Measurements from ENCODE around the gene LRRC59. TPM values are rescaled to one million over a fixed set of nuclear protein-coding genes. Genes with fewer than 3 reads are reported as not detected.
A peak's percentile ranks its signal among the peaks of the same experiment; 100 is the strongest.

Gene LRRC59
- total RNA-seq, 1 experiment from 2014 or later, result 221 TPM

DNA sequence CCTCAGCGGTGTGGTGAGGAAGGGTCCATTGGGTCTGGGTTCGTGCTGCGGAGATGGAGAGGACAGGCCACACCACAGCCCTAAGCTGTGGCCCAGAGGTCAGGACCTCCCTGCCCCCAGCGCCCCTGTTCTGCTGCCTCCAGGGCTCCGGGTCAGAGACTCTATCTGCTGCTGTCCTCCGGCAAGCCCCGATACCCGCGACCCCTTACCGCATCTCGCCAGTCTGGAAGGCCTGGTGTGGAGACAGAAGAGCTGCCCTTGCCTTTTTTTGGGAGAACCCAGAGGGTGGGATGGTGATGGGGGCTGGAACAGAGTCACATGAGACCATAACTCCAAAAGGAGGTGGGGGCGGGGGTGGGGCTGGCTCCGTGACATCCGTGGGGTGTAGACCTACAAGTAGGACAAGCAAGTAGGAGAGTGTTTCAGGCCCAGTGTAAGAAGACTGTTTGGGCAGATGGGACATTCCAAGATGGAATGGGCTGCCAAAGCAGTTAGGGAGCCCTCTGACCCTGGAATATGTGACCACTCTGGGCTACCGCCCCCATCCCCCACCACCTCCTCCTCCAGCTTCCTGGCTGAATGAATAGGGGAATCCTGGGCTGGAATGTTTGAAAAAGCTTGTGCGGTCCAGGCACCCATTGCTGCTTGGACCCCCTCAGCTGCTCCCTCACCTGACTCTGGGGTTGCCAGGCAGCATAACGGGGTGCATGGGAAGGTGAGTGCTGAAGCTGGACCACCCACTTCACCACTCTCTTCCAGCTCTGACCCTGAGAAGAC is 50.0 kb downstream of the LRRC59 start:
- TSS peak; percentile 33 for BruUV-seq (replicated peaks)
- ATAC-seq, result no peak
- TF ChIP-seq, protein P1, sequence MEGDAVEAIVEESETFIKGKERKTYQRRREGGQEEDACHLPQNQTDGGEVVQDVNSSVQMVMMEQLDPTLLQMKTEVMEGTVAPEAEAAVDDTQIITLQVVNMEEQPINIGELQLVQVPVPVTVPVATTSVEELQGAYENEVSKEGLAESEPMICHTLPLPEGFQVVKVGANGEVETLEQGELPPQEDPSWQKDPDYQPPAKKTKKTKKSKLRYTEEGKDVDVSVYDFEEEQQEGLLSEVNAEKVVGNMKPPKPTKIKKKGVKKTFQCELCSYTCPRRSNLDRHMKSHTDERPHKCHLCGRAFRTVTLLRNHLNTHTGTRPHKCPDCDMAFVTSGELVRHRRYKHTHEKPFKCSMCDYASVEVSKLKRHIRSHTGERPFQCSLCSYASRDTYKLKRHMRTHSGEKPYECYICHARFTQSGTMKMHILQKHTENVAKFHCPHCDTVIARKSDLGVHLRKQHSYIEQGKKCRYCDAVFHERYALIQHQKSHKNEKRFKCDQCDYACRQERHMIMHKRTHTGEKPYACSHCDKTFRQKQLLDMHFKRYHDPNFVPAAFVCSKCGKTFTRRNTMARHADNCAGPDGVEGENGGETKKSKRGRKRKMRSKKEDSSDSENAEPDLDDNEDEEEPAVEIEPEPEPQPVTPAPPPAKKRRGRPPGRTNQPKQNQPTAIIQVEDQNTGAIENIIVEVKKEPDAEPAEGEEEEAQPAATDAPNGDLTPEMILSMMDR (IDR thresholded peaks at IDR 0.05 in 2 of 3, conservative IDR thresholded peaks at IDR 0.05 in 1 of 3; ENCODE audit: borderline replicate concordance in 1 of 3, insufficient read depth in 1 of 3, low read depth in 2 of 3, low read length in 2 of 3), result no peak
- TF ChIP-seq ZNF274 (IDR thresholded peaks at IDR 0.05; ENCODE audit: low read depth, low read length), result no peak
- TF ChIP-seq, protein P2, sequence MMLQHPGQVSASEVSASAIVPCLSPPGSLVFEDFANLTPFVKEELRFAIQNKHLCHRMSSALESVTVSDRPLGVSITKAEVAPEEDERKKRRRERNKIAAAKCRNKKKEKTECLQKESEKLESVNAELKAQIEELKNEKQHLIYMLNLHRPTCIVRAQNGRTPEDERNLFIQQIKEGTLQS (IDR thresholded peaks at IDR 0.05), result no peak
- no peak for TF ChIP-seq SRF (IDR thresholded peaks at IDR 0.05; ENCODE audit: low read depth)
- TF ChIP-seq, protein P3, sequence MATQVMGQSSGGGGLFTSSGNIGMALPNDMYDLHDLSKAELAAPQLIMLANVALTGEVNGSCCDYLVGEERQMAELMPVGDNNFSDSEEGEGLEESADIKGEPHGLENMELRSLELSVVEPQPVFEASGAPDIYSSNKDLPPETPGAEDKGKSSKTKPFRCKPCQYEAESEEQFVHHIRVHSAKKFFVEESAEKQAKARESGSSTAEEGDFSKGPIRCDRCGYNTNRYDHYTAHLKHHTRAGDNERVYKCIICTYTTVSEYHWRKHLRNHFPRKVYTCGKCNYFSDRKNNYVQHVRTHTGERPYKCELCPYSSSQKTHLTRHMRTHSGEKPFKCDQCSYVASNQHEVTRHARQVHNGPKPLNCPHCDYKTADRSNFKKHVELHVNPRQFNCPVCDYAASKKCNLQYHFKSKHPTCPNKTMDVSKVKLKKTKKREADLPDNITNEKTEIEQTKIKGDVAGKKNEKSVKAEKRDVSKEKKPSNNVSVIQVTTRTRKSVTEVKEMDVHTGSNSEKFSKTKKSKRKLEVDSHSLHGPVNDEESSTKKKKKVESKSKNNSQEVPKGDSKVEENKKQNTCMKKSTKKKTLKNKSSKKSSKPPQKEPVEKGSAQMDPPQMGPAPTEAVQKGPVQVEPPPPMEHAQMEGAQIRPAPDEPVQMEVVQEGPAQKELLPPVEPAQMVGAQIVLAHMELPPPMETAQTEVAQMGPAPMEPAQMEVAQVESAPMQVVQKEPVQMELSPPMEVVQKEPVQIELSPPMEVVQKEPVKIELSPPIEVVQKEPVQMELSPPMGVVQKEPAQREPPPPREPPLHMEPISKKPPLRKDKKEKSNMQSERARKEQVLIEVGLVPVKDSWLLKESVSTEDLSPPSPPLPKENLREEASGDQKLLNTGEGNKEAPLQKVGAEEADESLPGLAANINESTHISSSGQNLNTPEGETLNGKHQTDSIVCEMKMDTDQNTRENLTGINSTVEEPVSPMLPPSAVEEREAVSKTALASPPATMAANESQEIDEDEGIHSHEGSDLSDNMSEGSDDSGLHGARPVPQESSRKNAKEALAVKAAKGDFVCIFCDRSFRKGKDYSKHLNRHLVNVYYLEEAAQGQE (IDR thresholded peaks at IDR 0.05; ENCODE audit: low read depth), result no peak
- TF ChIP-seq CEBPB (IDR thresholded peaks at IDR 0.05; ENCODE audit: low read depth), result no peak
- TF ChIP-seq CBX3 (IDR thresholded peaks at IDR 0.05; ENCODE audit: low read depth), result no peak
- no peak for TF ChIP-seq POLR2A (IDR thresholded peaks at IDR 0.05; ENCODE audit: borderline replicate concordance, extremely low read depth, insufficient read depth, insufficient read length)
- TF ChIP-seq, protein P4, sequence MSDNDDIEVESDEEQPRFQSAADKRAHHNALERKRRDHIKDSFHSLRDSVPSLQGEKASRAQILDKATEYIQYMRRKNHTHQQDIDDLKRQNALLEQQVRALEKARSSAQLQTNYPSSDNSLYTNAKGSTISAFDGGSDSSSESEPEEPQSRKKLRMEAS (IDR thresholded peaks at IDR 0.05), result no peak
- TF ChIP-seq SP1 (IDR thresholded peaks at IDR 0.05; ENCODE audit: low read depth), result no peak
- ChIA-PET RAD21 (ENCODE audit: low non-redundant PET in 1 of 2, low total read pairs in 2 of 2, uncharacterized antibody in 2 of 2, unreplicated experiment in 2 of 2) (no interaction called here), CTCF (interaction anchor here (1.4 to 2.2 kb wide), 2 partner anchors 15 to 50 kb away, joined by 6 to 7 read pairs; partner anchors contain the start of gene LRRC59), POLR2A (interaction anchor here (1.2 to 1.4 kb wide), 2 partner anchors 15 to 27 kb away, joined by 3 to 5 read pairs; no protein-coding TSS in a partner anchor)
- H3K9ac ChIP-seq (ENCODE audit: low read length), result peak overlapping the region; percentile 96
- peaks cover 49% of the 10 kb centered on the region for H3K79me2 ChIP-seq (ENCODE audit: insufficient read depth, low read length)
- no peaks in the 10 kb centered on the region for H3K27me3 ChIP-seq (ENCODE audit: insufficient read depth, low read length)
- peak overlapping the region; percentile 84; the same call in 1 of the 2 replicates for H3K27ac ChIP-seq (ENCODE audit: low read depth, low read length)
- peak overlapping the region; percentile 100 for H3K4me2 ChIP-seq (ENCODE audit: low read length)
- no peaks in the 10 kb centered on the region for H4K20me1 ChIP-seq (ENCODE audit: insufficient read depth)
- H3K9me2 ChIP-seq (ENCODE audit: insufficient read depth), result no peaks in the 10 kb centered on the region
- intact Hi-C loops (cut with micrococcal nuclease), result no loop called here
- no peaks in the 10 kb centered on the region for H3K36me3 ChIP-seq (ENCODE audit: control insufficient read depth in 1 of 2, insufficient read depth in 2 of 2, low read length in 2 of 2)
- no peak for DNase-seq (ENCODE audit: low read depth, low spot score)
- H3K4me3 ChIP-seq (replicated peaks in 1 of 2; ENCODE audit: low read depth in 1 of 2, low read length in 2 of 2), result peak overlapping the region; percentile 89 to 90
- no peak overlapping the region for H2AFZ ChIP-seq (ENCODE audit: low read depth, low read length, poor library complexity, severe bottlenecking)
- H3K4me1 ChIP-seq (ENCODE audit: control insufficient read depth in 1 of 2, insufficient read depth in 2 of 2, low read length in 2 of 2), result peaks cover 12 to 34% of the 10 kb centered on the region in 2 experiments
- H3K9me3 ChIP-seq (ENCODE audit: control insufficient read depth in 1 of 2, insufficient read depth in 1 of 2, low read depth in 1 of 2, low read length in 2 of 2), result no peaks in the 10 kb centered on the region
